GM12874 (cell line): ENCODE measurements around the gene GAS7.
A peak's percentile ranks its signal among the peaks of the same experiment; 100 is the strongest.

ENCODE experiments used
- TF ChIP-seq, protein P1 (sequence below): IDR thresholded peaks from 2 replicates; pipeline ENCODE4 v1.5.1; 2011; ENCODE audit warnings: low read depth, mild to moderate bottlenecking, control low read depth, low read length, moderate library complexity; ENCODE audit not compliant: insufficient read depth

The GAS7 gene

DNA sequence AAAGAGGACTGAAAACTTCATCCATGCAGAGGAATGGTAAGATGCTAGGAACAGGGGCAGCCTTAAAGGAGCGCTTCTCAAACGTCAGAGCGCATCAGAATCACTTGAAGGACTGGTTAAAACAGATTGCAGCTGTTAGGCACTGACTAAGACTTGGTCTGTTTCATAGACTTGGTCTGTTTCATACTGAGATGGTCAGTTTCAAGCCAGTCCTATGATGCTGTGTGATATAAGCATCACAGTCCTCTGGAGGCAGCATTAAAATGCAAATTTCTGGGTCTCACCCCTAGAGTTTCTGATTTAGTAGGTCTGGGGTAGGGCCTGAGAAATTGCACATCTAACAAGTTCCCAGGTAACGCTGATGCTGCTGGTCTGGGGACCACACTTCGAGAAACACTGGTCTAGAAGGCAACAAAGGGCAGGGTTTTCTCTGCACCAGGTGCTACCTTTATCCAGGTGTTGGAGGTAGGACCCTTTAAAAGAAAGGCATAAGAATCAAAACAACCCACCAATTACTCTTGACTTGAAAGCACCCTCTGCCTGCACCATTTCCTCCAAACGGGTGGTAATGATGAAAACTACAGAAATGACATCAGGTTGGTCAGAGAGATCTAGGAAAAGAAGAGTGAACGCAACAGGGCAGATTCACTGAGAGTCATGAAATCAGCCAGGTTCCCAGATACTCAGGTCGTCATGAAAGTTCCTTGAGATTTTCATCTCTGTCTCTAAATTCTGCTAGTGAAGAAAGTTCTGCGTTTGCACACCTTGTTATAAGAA lies 198.3 kb downstream of the GAS7 start:
- TF ChIP-seq, protein P1, sequence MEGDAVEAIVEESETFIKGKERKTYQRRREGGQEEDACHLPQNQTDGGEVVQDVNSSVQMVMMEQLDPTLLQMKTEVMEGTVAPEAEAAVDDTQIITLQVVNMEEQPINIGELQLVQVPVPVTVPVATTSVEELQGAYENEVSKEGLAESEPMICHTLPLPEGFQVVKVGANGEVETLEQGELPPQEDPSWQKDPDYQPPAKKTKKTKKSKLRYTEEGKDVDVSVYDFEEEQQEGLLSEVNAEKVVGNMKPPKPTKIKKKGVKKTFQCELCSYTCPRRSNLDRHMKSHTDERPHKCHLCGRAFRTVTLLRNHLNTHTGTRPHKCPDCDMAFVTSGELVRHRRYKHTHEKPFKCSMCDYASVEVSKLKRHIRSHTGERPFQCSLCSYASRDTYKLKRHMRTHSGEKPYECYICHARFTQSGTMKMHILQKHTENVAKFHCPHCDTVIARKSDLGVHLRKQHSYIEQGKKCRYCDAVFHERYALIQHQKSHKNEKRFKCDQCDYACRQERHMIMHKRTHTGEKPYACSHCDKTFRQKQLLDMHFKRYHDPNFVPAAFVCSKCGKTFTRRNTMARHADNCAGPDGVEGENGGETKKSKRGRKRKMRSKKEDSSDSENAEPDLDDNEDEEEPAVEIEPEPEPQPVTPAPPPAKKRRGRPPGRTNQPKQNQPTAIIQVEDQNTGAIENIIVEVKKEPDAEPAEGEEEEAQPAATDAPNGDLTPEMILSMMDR, result no peak

DNA sequence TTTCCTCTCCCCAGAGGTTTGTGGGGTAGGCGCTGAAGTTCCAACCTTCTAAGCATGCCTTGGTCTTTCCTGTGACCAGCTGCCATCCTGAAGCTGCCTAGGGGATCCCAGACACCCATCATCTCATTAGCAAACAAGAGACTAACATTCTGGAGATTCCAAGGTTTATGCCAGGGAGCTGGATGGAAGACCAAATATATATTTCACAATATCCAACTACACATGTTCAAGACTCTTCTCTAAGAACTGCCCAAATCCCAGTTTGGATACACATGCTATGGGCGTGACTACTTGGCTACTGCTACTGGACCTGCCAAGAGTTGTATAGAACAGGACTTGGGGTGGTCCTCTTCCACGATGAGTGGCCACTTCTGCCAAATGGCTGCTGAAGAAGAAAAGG lies 200.3 kb downstream of the GAS7 start:
- TF ChIP-seq, protein P1, result no peak

DNA sequence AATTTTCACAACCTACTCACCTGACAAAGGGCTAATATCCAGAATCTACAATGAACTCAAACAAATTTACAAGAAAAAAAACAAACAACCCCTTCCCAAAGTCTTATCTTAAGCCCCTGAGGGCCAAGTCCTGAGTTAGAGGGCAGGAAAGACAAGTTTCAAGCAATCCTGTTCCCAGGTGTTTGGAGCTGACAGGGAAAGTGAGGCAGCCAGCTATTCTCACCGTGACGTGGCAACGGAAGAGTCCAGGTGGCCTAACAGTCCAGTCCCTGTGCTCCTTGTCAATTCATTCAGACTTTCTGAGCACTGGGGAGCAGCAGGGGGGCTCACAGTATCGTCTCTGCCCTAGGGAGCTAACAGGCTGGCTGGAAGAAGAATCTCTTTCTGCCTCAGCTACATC lies 203.6 kb downstream of the GAS7 start:
- TF ChIP-seq, protein P1, result no peak

DNA sequence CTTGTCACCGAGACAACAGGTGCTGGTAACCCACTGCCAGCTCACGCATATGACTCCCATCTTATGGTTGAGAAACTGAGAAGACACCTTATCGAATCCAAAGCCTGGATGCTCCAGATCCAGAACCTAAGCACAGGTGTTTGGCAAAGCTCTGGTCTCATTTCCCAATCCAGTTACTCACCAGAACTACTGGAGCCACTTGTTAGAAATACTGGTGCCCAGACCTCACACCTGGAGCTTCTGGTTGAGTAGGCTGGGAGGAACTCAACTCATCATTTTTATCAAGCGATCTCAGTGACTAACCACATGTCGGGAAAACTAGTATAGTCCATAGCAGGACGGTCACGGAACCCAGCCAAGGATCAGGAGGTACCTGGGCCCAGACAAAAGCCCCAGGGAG lies 206.6 kb downstream of the GAS7 start:
- TF ChIP-seq, protein P1, result no peak

DNA sequence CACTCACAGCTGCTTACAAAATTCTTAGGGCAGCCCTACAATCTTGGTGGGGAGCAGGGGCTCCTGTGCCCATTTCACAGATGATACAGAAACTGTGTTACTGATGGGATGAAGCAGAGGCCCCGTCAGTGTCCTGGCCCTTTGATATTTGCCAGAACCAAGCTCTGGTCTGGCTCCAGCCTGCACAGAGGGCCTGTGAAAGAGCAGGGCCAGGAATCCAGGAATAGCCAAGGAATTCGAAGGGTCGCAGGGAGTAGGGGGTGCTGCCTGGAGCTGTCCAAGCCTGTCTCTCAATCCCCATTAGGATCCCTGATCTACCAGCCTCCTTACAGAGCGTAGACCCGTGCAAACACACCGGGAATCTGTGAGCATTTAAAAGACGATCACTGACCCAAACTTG lies 207.1 kb downstream of the GAS7 start:
- TF ChIP-seq, protein P1, result no peak

DNA sequence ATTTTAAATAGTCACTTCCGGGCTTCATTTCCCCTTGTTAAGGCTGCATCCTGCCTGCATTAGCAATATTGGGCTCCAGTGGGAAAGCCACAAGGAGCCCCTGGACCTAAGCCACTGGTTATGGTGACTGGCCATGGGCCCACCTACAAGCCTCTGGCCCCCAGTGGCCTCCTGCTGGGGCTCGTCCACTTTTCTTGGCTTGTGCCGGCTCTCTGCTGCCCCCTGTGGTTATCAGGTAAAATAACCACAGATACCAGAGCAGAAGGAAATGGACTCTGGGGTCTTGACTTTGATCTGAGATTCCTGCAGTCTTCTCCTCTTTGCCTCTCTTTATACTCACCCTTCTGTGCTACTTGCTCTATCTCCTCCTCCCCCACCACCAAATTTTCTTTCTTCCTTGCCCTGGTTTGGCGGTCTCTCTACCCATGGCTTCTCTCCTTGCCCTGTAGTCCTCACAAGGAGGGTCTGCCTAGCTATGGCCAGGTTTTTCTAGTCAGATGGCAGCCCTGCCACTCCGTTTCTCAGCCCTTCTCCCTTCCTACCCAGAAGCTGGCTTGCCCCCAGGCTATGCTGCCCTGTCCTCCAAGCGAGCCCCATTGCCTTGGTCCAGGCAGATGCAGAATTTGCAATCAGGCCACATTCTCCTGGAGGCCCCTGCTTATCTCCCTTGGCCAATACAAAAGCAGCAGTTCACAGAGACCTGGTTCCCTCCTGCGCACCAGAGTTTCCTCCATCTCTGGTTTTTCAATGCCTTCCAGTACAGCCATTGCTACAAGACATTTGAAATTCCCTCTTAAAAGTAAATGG lies 210.4 kb downstream of the GAS7 start:
- TF ChIP-seq, protein P1, result peak; percentile 86

DNA sequence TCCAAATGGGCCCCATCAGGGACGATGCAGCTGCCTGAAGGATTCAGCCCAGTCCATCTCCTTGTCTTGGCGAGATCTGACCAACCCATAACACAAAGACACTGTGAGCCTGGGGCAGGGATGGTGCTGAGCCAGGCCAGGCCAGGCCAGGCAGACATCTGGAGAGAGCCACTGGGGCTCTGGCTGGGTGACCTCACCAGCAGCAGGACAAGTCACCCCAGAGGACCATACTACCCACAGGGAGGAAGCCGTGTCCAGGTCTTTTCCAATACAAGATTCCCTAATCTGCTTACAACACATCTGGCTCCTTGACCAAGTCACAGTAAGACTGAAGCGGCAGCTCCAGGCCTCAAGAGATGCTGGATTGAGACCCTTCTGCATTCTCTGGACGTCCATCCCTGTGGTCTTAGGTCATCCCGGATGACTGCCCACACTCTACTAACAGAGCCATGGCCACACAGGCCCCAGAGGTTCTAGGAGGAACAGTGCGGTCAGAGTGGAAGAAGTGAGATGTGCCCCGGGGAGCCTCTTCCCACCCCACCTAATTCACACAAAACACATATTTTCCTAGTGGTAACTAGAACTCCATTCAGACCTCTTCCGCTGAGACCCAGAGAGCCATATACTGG lies 211.5 kb downstream of the GAS7 start:
- TF ChIP-seq, protein P1, result no peak
